Epithelial cell of esophagus (primary cell): Measurements from ENCODE around the gene FIBCD1.

Experiments used
- DNase-seq: peaks from one replicate; pipeline ENCODE4 v3.0.0; 2010; ENCODE audit warnings: low read depth
- H3K4me3 ChIP-seq: 2 replicates; pipeline ENCODE4 v1.5.1; 2011; ENCODE audit warnings: mild to moderate bottlenecking, low read length, control low read depth
- TF ChIP-seq, protein P1 (sequence below): IDR thresholded peaks from 2 replicates; pipeline ENCODE4 v1.5.1; 2011; ENCODE audit warnings: low read depth, mild to moderate bottlenecking, low read length, control low read depth, inconsistent platforms; ENCODE audit not compliant: insufficient read depth; ENCODE audit errors: missing control alignments

FIBCD1 gene

GRCh38 chr9:130883479-130883878 lies 55.6 kb downstream of the FIBCD1 start:
- no peak for DNase-seq
- TF ChIP-seq, protein P1, sequence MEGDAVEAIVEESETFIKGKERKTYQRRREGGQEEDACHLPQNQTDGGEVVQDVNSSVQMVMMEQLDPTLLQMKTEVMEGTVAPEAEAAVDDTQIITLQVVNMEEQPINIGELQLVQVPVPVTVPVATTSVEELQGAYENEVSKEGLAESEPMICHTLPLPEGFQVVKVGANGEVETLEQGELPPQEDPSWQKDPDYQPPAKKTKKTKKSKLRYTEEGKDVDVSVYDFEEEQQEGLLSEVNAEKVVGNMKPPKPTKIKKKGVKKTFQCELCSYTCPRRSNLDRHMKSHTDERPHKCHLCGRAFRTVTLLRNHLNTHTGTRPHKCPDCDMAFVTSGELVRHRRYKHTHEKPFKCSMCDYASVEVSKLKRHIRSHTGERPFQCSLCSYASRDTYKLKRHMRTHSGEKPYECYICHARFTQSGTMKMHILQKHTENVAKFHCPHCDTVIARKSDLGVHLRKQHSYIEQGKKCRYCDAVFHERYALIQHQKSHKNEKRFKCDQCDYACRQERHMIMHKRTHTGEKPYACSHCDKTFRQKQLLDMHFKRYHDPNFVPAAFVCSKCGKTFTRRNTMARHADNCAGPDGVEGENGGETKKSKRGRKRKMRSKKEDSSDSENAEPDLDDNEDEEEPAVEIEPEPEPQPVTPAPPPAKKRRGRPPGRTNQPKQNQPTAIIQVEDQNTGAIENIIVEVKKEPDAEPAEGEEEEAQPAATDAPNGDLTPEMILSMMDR: no peak
- no peak overlapping the region for H3K4me3 ChIP-seq

GRCh38 chr9:130882696-130883225 lies 56.3 kb downstream of the FIBCD1 start:
- TF ChIP-seq, protein P1: no peak
- DNase-seq: no peak
- H3K4me3 ChIP-seq: no peak overlapping the region

- no peak overlapping the region for H3K4me3 ChIP-seq
- DNase-seq: no peak
- TF ChIP-seq, protein P1: no peak
Measured at GRCh38 chr9:130881516-130881915, 57.5 kb downstream of the FIBCD1 start.

DNA sequence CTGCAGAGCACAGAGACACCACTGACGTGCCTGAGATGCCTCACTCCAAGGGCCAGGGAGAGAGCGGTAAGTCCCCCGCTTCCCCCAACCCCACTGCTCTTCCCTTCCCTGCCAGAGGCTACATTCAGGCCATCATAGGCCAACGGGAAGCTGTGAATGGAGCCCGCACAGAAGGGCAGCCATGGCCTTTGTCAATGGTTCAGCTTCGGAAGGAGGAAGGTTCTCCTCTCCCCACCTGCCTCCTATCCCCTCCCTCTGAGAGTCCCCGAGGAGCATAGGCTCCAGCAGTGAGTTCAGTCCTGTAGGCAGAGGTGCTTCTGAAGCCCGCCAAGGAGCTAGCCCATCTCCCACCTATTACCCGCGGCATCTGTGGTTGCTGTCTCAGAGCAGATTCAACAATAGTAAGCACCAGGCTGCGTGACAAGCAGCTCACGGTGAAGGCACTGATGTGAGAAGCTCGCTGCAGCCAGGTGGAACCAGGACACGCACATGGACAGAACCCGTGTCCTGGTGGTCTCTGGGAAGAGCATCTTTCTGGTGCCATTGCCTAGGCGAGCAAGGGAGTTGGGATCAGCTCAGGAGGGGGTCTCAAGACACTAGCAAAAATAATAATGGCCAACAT lies 58.3 kb downstream of the FIBCD1 start:
- TF ChIP-seq, protein P1: no peak
- no peak for DNase-seq
- H3K4me3 ChIP-seq: no peak overlapping the region

GRCh38 chr9:130879863-130880411 lies 59.1 kb downstream of the FIBCD1 start:
- no peak for DNase-seq
- H3K4me3 ChIP-seq: no peak overlapping the region
- TF ChIP-seq, protein P1: no peak

DNA sequence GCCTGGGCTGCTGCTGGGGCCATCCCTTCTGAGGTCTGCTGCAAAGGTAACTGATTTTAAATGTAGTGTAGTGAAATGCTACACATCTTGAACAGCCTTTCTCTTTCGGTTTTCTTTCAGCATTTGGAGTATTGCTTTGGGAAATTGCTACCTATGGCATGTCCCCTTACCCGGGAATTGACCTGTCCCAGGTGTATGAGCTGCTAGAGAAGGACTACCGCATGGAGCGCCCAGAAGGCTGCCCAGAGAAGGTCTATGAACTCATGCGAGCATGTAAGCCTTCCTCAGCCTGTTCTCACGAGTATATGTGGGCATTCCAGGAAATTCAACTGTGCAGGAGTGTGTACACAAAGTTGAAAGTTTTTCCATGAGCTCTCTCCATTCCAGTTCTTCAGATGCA lies 60.8 kb downstream of the FIBCD1 start:
- no peak for DNase-seq
- no peak overlapping the region for H3K4me3 ChIP-seq
- TF ChIP-seq, protein P1: no peak

- DNase-seq: no peak
- H3K4me3 ChIP-seq: no peak overlapping the region
- TF ChIP-seq, protein P1: no peak
Measured at GRCh38 chr9:130877300-130877699, 61.7 kb downstream of the FIBCD1 start.
